ENCODE data around the gene ZSCAN9. TPM values are rescaled to one million over a fixed set of nuclear protein-coding genes. Genes with fewer than 3 reads are reported as not detected.

ZSCAN9 gene
- total RNA-seq, 1 experiment from 2014 or later: 13.9 TPM

- peaks cover 12% of the 10 kb centered on the region for H3K36me3 Mint-ChIP-seq (ENCODE audit: insufficient read depth, unreplicated experiment)
- DNase-seq: peak; percentile 34 to 57
- Histone ChIP-seq H3K36me3 (ENCODE audit: control insufficient read depth, insufficient read depth, low read length) (no peaks in the 10 kb centered on the region), H3K4me1 (peaks cover 6% of the 10 kb centered on the region), H3K4me3 (ENCODE audit: low read depth, low read length) (no peak overlapping the region), H3K9me3 (no peaks in the 10 kb centered on the region), H3K27me3 (replicated peaks; ENCODE audit: control insufficient read depth, insufficient read depth, low read length) (no peaks in the 10 kb centered on the region)
- H3K27me3 Mint-ChIP-seq (ENCODE audit: insufficient read depth, unreplicated experiment): no peaks in the 10 kb centered on the region
- no peak for TF ChIP-seq CTCF (IDR thresholded peaks at IDR 0.05; ENCODE audit: insufficient read depth in 1 of 2, low read depth in 1 of 2, low read length in 1 of 2, severe bottlenecking in 1 of 2, unreplicated experiment in 1 of 2)
- intact Hi-C loops (cut with micrococcal nuclease; ENCODE audit: unreplicated experiment): no loop called here
- BruUV-seq (replicated peaks): no TSS peak
- peaks cover 21% of the 10 kb centered on the region for H3K4me1 Mint-ChIP-seq (ENCODE audit: low read depth, unreplicated experiment)
- H3K27ac Mint-ChIP-seq (ENCODE audit: unreplicated experiment): no peak overlapping the region
- ChIA-PET POLR2A (no interaction called here), CTCF (no interaction called here)
- no peaks in the 10 kb centered on the region for H3K9me3 Mint-ChIP-seq (ENCODE audit: unreplicated experiment)
- peak overlapping the region; percentile 60 for H3K4me3 Mint-ChIP-seq (ENCODE audit: unreplicated experiment)
Observed at GRCh38 chr6:28215425-28215824, 9.7 kb upstream of the ZSCAN9 start.

GRCh38 chr6:28217890-28218289 lies 7.2 kb upstream of the ZSCAN9 start:
- no peak for TF ChIP-seq CTCF (IDR thresholded peaks at IDR 0.05; ENCODE audit: insufficient read depth in 1 of 2, low read depth in 1 of 2, low read length in 1 of 2, severe bottlenecking in 1 of 2, unreplicated experiment in 1 of 2)
- peaks cover 6% of the 10 kb centered on the region for H3K4me1 ChIP-seq
- no peak overlapping the region for H3K27ac Mint-ChIP-seq (ENCODE audit: unreplicated experiment)
- H3K27me3 Mint-ChIP-seq (ENCODE audit: insufficient read depth, unreplicated experiment): no peaks in the 10 kb centered on the region
- no peaks in the 10 kb centered on the region for H3K9me3 ChIP-seq
- H3K4me1 Mint-ChIP-seq (ENCODE audit: low read depth, unreplicated experiment): peaks cover 12% of the 10 kb centered on the region
- peak overlapping the region; percentile 76 for H3K4me3 Mint-ChIP-seq (ENCODE audit: unreplicated experiment)
- DNase-seq: no peak
- BruUV-seq (replicated peaks): no TSS peak
- H3K36me3 Mint-ChIP-seq (ENCODE audit: insufficient read depth, unreplicated experiment): peaks cover 4% of the 10 kb centered on the region
- H3K27me3 ChIP-seq (replicated peaks; ENCODE audit: control insufficient read depth, insufficient read depth, low read length): peaks cover 1% of the 10 kb centered on the region; the same call in 1 of the 2 replicates
- H3K4me3 ChIP-seq (ENCODE audit: low read depth, low read length): no peak overlapping the region
- intact Hi-C loops (cut with micrococcal nuclease; ENCODE audit: unreplicated experiment): no loop called here
- no peaks in the 10 kb centered on the region for H3K9me3 Mint-ChIP-seq (ENCODE audit: unreplicated experiment)
- H3K36me3 ChIP-seq (ENCODE audit: control insufficient read depth, insufficient read depth, low read length): no peaks in the 10 kb centered on the region
- ChIA-PET CTCF (interaction anchor here (1.5 kb wide), 1 partner anchor 138 kb away, joined by 9 read pairs; no protein-coding TSS in a partner anchor), POLR2A (interaction anchor here (1.1 kb wide), 1 partner anchor 118 kb away, joined by 9 read pairs; the partner anchor contains the start of gene ZSCAN31)

GRCh38 chr6:28218312-28219248 lies 6.5 kb upstream of the ZSCAN9 start:
- H3K4me1 ChIP-seq: peaks cover 6% of the 10 kb centered on the region
- H3K9me3 ChIP-seq: no peaks in the 10 kb centered on the region
- Mint-ChIP-seq H3K36me3 (ENCODE audit: insufficient read depth, unreplicated experiment) (no peaks in the 10 kb centered on the region), H3K4me1 (ENCODE audit: low read depth, unreplicated experiment) (peaks cover 7% of the 10 kb centered on the region), H3K27me3 (ENCODE audit: insufficient read depth, unreplicated experiment) (no peaks in the 10 kb centered on the region), H3K9me3 (ENCODE audit: unreplicated experiment) (no peaks in the 10 kb centered on the region), H3K4me3 (ENCODE audit: unreplicated experiment) (peak overlapping the region; percentile 76), H3K27ac (ENCODE audit: unreplicated experiment) (peak overlapping the region; percentile 42)
- intact Hi-C loops (cut with micrococcal nuclease; ENCODE audit: unreplicated experiment): no loop called here
- ChIA-PET CTCF (interaction anchor here (1.5 kb wide), 1 partner anchor 138 kb away, joined by 9 read pairs; no protein-coding TSS in a partner anchor), POLR2A (interaction anchor here (0.5 to 1.1 kb wide), 8 partner anchors 8 to 939 kb away, joined by 3 to 9 read pairs (median 4); partner anchors contain the start of genes PGBD1 and ZSCAN31)
- H3K27me3 ChIP-seq (replicated peaks; ENCODE audit: control insufficient read depth, insufficient read depth, low read length): peaks cover 1% of the 10 kb centered on the region; the same call in 1 of the 2 replicates
- peak overlapping the region; percentile 51 for H3K4me3 ChIP-seq (ENCODE audit: low read depth, low read length)
- DNase-seq: peak; percentile 63 to 68
- TSS peak; percentile 78 for BruUV-seq (replicated peaks)
- H3K36me3 ChIP-seq (ENCODE audit: control insufficient read depth, insufficient read depth, low read length): no peaks in the 10 kb centered on the region
- peak in 1 of 2 experiments; percentile 8 for TF ChIP-seq CTCF (IDR thresholded peaks at IDR 0.05; ENCODE audit: insufficient read depth in 1 of 2, low read depth in 1 of 2, low read length in 1 of 2, severe bottlenecking in 1 of 2, unreplicated experiment in 1 of 2)

Data from Caco-2 (cell line).